Panc1 (cell line): ENCODE data around the gene PARVB. TPM values are rescaled to one million over a fixed set of nuclear protein-coding genes. Genes with fewer than 3 reads are reported as not detected.

Experiments
- ATAC-seq: fragments of 200-7000 bp; cut with Tn5 transposase; 2 replicates; pipeline ENCODE4 v1.9.1; 2020; ENCODE audit warnings: mild to moderate bottlenecking, moderate library complexity
- BruUV-seq: library from RNA; stranded (reverse); fragments of 400-500 nt; replicated peaks from 2 replicates; lab custom pipeline; 2021; lab: Mats Ljungman, UMichigan
- CTCF ChIA-PET: fragments of 300-600 bp; sonication (Branson Sonifier 250); formaldehyde crosslinking; loops from one replicate; lab custom pipeline; 2022; ENCODE audit warnings: antibody characterized with exemption; lab: Charles Lee
- POLR2A ChIA-PET: fragments of 300-600 bp; sonication (Branson Sonifier 250); formaldehyde crosslinking; loops from one replicate; lab custom pipeline; 2022; ENCODE audit warnings: antibody characterized with exemption; lab: Charles Lee
- DNase-seq: peaks from one replicate; pipeline ENCODE4 v3.0.0-alpha.2; 2010; ENCODE audit warnings: low read depth, low spot score
- H3K27ac ChIP-seq: 2 replicates; pipeline ENCODE4 v1.5.1; 2011; ENCODE audit warnings: mild to moderate bottlenecking, low read length, inconsistent platforms
- H3K27me3 ChIP-seq: fragments of 200-500 bp; sonication (Bioruptor generic); 2 replicates; pipeline ENCODE4 v1.6.0; 2014; ENCODE audit warnings: low read length, inconsistent platforms; ENCODE audit not compliant: control insufficient read depth, insufficient read depth
- H3K36me3 ChIP-seq: fragments of 200-500 bp; sonication (Bioruptor generic); 2 replicates; pipeline ENCODE4 v1.5.1; 2014; ENCODE audit warnings: inconsistent platforms, mild to moderate bottlenecking, low read length, moderate library complexity; ENCODE audit not compliant: control insufficient read depth, insufficient read depth
- H3K4me1 ChIP-seq: 2 replicates; pipeline ENCODE4 v1.5.1; 2011; ENCODE audit warnings: inconsistent platforms, mild to moderate bottlenecking, low read length, moderate library complexity; ENCODE audit not compliant: control insufficient read depth, insufficient read depth
- H3K4me3 ChIP-seq, 2 experiments: 2 replicates each; pipeline ENCODE4 v1.5.1; 2011 to 2012; ENCODE audit warnings: low read depth in 2 of 2, low read length in 2 of 2, mild to moderate bottlenecking in 2 of 2, inconsistent platforms in 1 of 2, moderate library complexity in 1 of 2
- H3K9me3 ChIP-seq: fragments of 200-500 bp; sonication (Bioruptor generic); 2 replicates; pipeline ENCODE4 v1.5.1; 2014; ENCODE audit warnings: low read depth, mild to moderate bottlenecking, inconsistent platforms, low read length, moderate library complexity; ENCODE audit not compliant: control insufficient read depth, insufficient read depth
- CTCF ChIP-seq: fragments of 450-650 bp; IDR thresholded peaks from 2 replicates; pipeline ENCODE4 v1.5.1; 2017; ENCODE audit warnings: mild to moderate bottlenecking
- POLR2AphosphoS5 ChIP-seq: IDR thresholded peaks from 2 replicates; pipeline ENCODE4 v1.6.1; 2012; ENCODE audit warnings: mild to moderate bottlenecking, low read depth, low read length, moderate library complexity
- REST ChIP-seq, 2 experiments: IDR thresholded peaks; 2 replicates each; pipeline ENCODE4 v1.6.1; 2011 to 2012; ENCODE audit warnings: low read depth in 2 of 2, control low read depth in 1 of 2, low read length in 1 of 2, mild to moderate bottlenecking in 1 of 2, moderate library complexity in 1 of 2; ENCODE audit not compliant: insufficient read depth in 1 of 2
- SIN3A ChIP-seq: IDR thresholded peaks from 2 replicates; pipeline ENCODE4 v1.6.1; 2012; ENCODE audit warnings: low read depth, mild to moderate bottlenecking, low read length, moderate library complexity, borderline replicate concordance; ENCODE audit not compliant: insufficient read depth
- TCF7L2 ChIP-seq: IDR thresholded peaks from 2 replicates; pipeline ENCODE4 v1.6.1; 2011; ENCODE audit warnings: mild to moderate bottlenecking, low read depth, low read length, inconsistent platforms
- in situ Hi-C: cut with HindIII; loops from 2 replicates; pipeline ENCODE4 v1.10.0; 2016; ENCODE audit warnings: low sequenced_read_pairs, low pct_unique_long_range_greater_than_20kb
- intact Hi-C: fragments of 100-400 bp; cut with micrococcal nuclease; formaldehyde crosslinking; loops from one replicate; pipeline ENCODE4 v1.10.0; 2022; ENCODE audit not compliant: unreplicated experiment
- total RNA-seq: library from RNA; stranded (reverse); gene quantifications from one replicate; pipeline ENCODE4 v1.2.1, GENCODE V29; 2021; ENCODE audit not compliant: unreplicated experiment

The PARVB gene
- total RNA-seq, 1 experiment from 2014 or later, result 28.1 TPM

GRCh38 chr22:43985532-43985931 is 38.6 kb upstream of the PARVB start:
- no peak overlapping the region for H3K4me3 ChIP-seq
- no peak overlapping the region for H3K27ac ChIP-seq
- peaks cover 7% of the 10 kb centered on the region for H3K36me3 ChIP-seq
- ATAC-seq, result no peak
- in situ Hi-C loops, result no loop called here
- H3K27me3 ChIP-seq, result no peaks in the 10 kb centered on the region
- no TSS peak for BruUV-seq
- H3K4me1 ChIP-seq, result no peaks in the 10 kb centered on the region
- DNase-seq, result no peak
- intact Hi-C loops, result no loop called here
- ChIA-PET POLR2A (no interaction called here), CTCF (no interaction called here)
- no peaks in the 10 kb centered on the region for H3K9me3 ChIP-seq
- TF ChIP-seq POLR2AphosphoS5 (no peak), TCF7L2 (no peak), CTCF (no peak), SIN3A (no peak), REST (IDR thresholded peaks at IDR 0.05; ENCODE audit: insufficient read depth in 1 of 2, low read depth in 2 of 2, low read length in 1 of 2) (no peak)

GRCh38 chr22:43988116-43988820 is 35.8 kb upstream of the PARVB start:
- BruUV-seq, result no TSS peak
- no peaks in the 10 kb centered on the region for H3K9me3 ChIP-seq
- H3K4me1 ChIP-seq, result no peaks in the 10 kb centered on the region
- in situ Hi-C loops (no loop called here), intact Hi-C loops (no loop called here)
- H3K27me3 ChIP-seq, result no peaks in the 10 kb centered on the region
- H3K27ac ChIP-seq, result no peak overlapping the region
- no peak overlapping the region for H3K4me3 ChIP-seq
- peaks cover 9% of the 10 kb centered on the region for H3K36me3 ChIP-seq
- ChIA-PET CTCF (no interaction called here), POLR2A (no interaction called here)
- ATAC-seq (no peak), DNase-seq (no peak)
- no peak for TF ChIP-seq SIN3A
- no peak for TF ChIP-seq CTCF
- no peak for TF ChIP-seq REST (IDR thresholded peaks at IDR 0.05; ENCODE audit: insufficient read depth in 1 of 2, low read depth in 2 of 2, low read length in 1 of 2)
- TF ChIP-seq POLR2AphosphoS5, result no peak
- no peak for TF ChIP-seq TCF7L2
